ENCODE results near the gene ABCG5.

ABCG5 gene

GRCh38 chr2:43838560-43839267, at the start of gene ABCG5, which contains the start of gene ABCG8:
Gene ABCG5, minus strand, starts transcription at chr2:43838839. Its CDS starts 160 bp downstream, at chr2:43838679.
Gene ABCG8, plus strand, starts transcription at chr2:43838971. Its CDS starts 83 bp downstream, at chr2:43839054.
- DNase-seq (ENCODE audit: low spot score), result no peak

- no peak for DNase-seq (ENCODE audit: low spot score)
Observed at GRCh38 chr2:43887176-43887575, 48.5 kb upstream of the ABCG5 start.

- no peak for DNase-seq (ENCODE audit: low spot score)
Observed at GRCh38 chr2:43885132-43885632, 46.5 kb upstream of the ABCG5 start.

GRCh38 chr2:43884689-43885088, 46.0 kb upstream of the ABCG5 start:
- DNase-seq (ENCODE audit: low spot score), result no peak

GRCh38 chr2:43882312-43882711, 43.7 kb upstream of the ABCG5 start:
- DNase-seq (ENCODE audit: low spot score), result no peak

- no peak for DNase-seq (ENCODE audit: low spot score)
Observed at GRCh38 chr2:43880952-43881351, 42.3 kb upstream of the ABCG5 start.

GRCh38 chr2:43880471-43880870, 41.8 kb upstream of the ABCG5 start:
- DNase-seq (ENCODE audit: low spot score), result no peak

GRCh38 chr2:43879261-43879660, 40.6 kb upstream of the ABCG5 start:
- no peak for DNase-seq (ENCODE audit: low spot score)

- DNase-seq (ENCODE audit: low spot score), result peak; percentile 80
Observed at GRCh38 chr2:43877782-43878464, 39.3 kb upstream of the ABCG5 start.

GRCh38 chr2:43874776-43875451, 36.3 kb upstream of the ABCG5 start:
- DNase-seq (ENCODE audit: low spot score), result no peak

GRCh38 chr2:43872151-43872550, 33.5 kb upstream of the ABCG5 start:
- DNase-seq (ENCODE audit: low spot score), result no peak

GRCh38 chr2:43855292-43855691, 16.7 kb upstream of the ABCG5 start:
- DNase-seq (ENCODE audit: low spot score), result no peak

- peak; percentile 22 for DNase-seq (ENCODE audit: low spot score)
Observed at GRCh38 chr2:43854671-43855070, 16.0 kb upstream of the ABCG5 start.

- DNase-seq (ENCODE audit: low spot score), result peak; percentile 32
Observed at GRCh38 chr2:43853141-43854081, 14.8 kb upstream of the ABCG5 start.

- DNase-seq (ENCODE audit: low spot score), result peak; percentile 38
Observed at GRCh38 chr2:43852196-43852730, 13.6 kb upstream of the ABCG5 start.

- DNase-seq (ENCODE audit: low spot score), result peak; percentile 39
Observed at GRCh38 chr2:43851011-43851980, 12.7 kb upstream of the ABCG5 start.

GRCh38 chr2:43848214-43848613, 9.6 kb upstream of the ABCG5 start:
- DNase-seq (ENCODE audit: low spot score), result no peak

GRCh38 chr2:43846140-43846793, 7.6 kb upstream of the ABCG5 start:
- DNase-seq (ENCODE audit: low spot score), result peak; percentile 24

GRCh38 chr2:43845181-43845580, 6.5 kb upstream of the ABCG5 start:
- DNase-seq (ENCODE audit: low spot score), result no peak

- no peak for DNase-seq (ENCODE audit: low spot score)
Observed at GRCh38 chr2:43842866-43843226, 4.2 kb upstream of the ABCG5 start.
